Endothelial cell of umbilical vein (primary cell): ENCODE results near the gene FAM98C. TPM values are rescaled to one million over a fixed set of nuclear protein-coding genes. Genes with fewer than 3 reads are reported as not detected.

Source experiments
- BruUV-seq: library from RNA; stranded (reverse); fragments of 400-500 nt; replicated peaks from 2 replicates; lab custom pipeline; 2021; lab: Mats Ljungman, UMichigan
- CTCF ChIA-PET: fragments of 300-600, 350-600 bp; sonication (Branson Sonifier 250); formaldehyde crosslinking; loops from one replicate; lab custom pipeline; 2021; ENCODE audit warnings: antibody characterized with exemption, inconsistent platforms; lab: Charles Lee
- POLR2A ChIA-PET: fragments of 300-600, 350-600 bp; sonication (Branson Sonifier 250); formaldehyde crosslinking; loops from one replicate; lab custom pipeline; 2021; ENCODE audit warnings: antibody characterized with exemption, inconsistent platforms; lab: Charles Lee
- DNase-seq: peaks from one replicate; pipeline ENCODE4 v3.0.0-alpha.2; 2011; ENCODE audit warnings: low read depth, low spot score
- FAIRE-seq: peaks from 2 replicates; lab custom pipeline; 2011; peaks lifted over from hg19 to GRCh38; lab: Jason Lieb, UNC
- H2AFZ ChIP-seq: 2 replicates; pipeline ENCODE4 v1.6.0; 2012; ENCODE audit warnings: low read depth, low read length, control low read depth, inconsistent platforms
- H3K27ac ChIP-seq: 2 replicates; pipeline ENCODE4 v1.5.1; 2011; ENCODE audit warnings: low read depth, mild to moderate bottlenecking, control low read depth, low read length, moderate library complexity; ENCODE audit not compliant: insufficient read depth
- H3K27me3 ChIP-seq, 2 experiments: 2 replicates each; pipeline versions ENCODE4 v1.6.0 to v1.6.1; 2011; ENCODE audit warnings: low read length in 2 of 2, mixed read lengths in 1 of 2; ENCODE audit not compliant: control insufficient read depth in 2 of 2, insufficient read depth in 2 of 2
- H3K36me3 ChIP-seq, 2 experiments: 2 replicates in 1 of 2; 3 replicates in 1 of 2; pipeline ENCODE4 v1.5.1; 2011; ENCODE audit warnings: low read length in 2 of 2, mild to moderate bottlenecking in 1 of 2, moderate library complexity in 1 of 2; ENCODE audit not compliant: control insufficient read depth in 2 of 2, insufficient read depth in 2 of 2; ENCODE audit errors: extremely low read depth in 1 of 2
- H3K4me1 ChIP-seq: 3 replicates; pipeline ENCODE4 v1.5.1; 2011; ENCODE audit warnings: mild to moderate bottlenecking, low read length; ENCODE audit not compliant: control insufficient read depth, insufficient read depth; ENCODE audit errors: extremely low read depth
- H3K4me2 ChIP-seq: 2 replicates; pipeline ENCODE4 v1.6.1; 2011; ENCODE audit warnings: low read length, control low read depth, mixed read lengths; ENCODE audit not compliant: insufficient read depth
- H3K4me3 ChIP-seq, 3 experiments: fragments of 200-600 bp in 1 of 3; sonication (generic), shearing (Covaris generic) in 1 of 3; replicated peaks in 1 of 3; 2 replicates each; pipeline ENCODE4 v1.5.1; 2011 to 2016; ENCODE audit warnings: control low read depth in 3 of 3, low read length in 3 of 3, mild to moderate bottlenecking in 2 of 3, inconsistent platforms in 1 of 3, low read depth in 1 of 3, moderate library complexity in 1 of 3; ENCODE audit not compliant: insufficient read depth in 1 of 3
- H3K79me2 ChIP-seq: 2 replicates; pipeline ENCODE4 v1.6.0; 2012; ENCODE audit warnings: low read length, inconsistent platforms; ENCODE audit not compliant: control insufficient read depth, insufficient read depth
- H3K9ac ChIP-seq: replicated peaks from 2 replicates; pipeline ENCODE3; 2011; ENCODE audit warnings: low read length, control low read depth; ENCODE audit not compliant: insufficient read depth; ENCODE audit errors: extremely low read depth
- H3K9me1 ChIP-seq: replicated peaks from 3 replicates; pipeline ENCODE4 v1.6.0; 2011; ENCODE audit warnings: mild to moderate bottlenecking, low read length; ENCODE audit not compliant: control insufficient read depth, insufficient read depth; ENCODE audit errors: extremely low read depth
- H3K9me3 ChIP-seq: replicated peaks from 2 replicates; pipeline ENCODE4 v1.5.1; 2012; ENCODE audit warnings: low read length, inconsistent platforms; ENCODE audit not compliant: control insufficient read depth, insufficient read depth
- H4K20me1 ChIP-seq: replicated peaks from 2 replicates; pipeline ENCODE3; 2011; ENCODE audit warnings: mild to moderate bottlenecking, low read length; ENCODE audit not compliant: control insufficient read depth, insufficient read depth; ENCODE audit errors: extremely low read depth
- EZH2 ChIP-seq: IDR thresholded peaks from 2 replicates; pipeline ENCODE4 v1.6.1; 2012; ENCODE audit warnings: borderline replicate concordance, low read depth, mild to moderate bottlenecking, moderate library complexity, low read length, inconsistent platforms; ENCODE audit not compliant: severe bottlenecking
- FOS ChIP-seq: IDR thresholded peaks from 2 replicates; pipeline ENCODE4 v1.6.1; 2011; ENCODE audit warnings: mild to moderate bottlenecking, low read length, moderate library complexity, borderline replicate concordance; ENCODE audit not compliant: insufficient read depth
- GATA2 ChIP-seq: IDR thresholded peaks from 2 replicates; pipeline ENCODE4 v1.7.0; 2011; ENCODE audit warnings: low read depth, mild to moderate bottlenecking, moderate library complexity, mixed read lengths, low read length; ENCODE audit not compliant: insufficient read length, insufficient read depth
- JUN ChIP-seq: IDR thresholded peaks from 2 replicates; pipeline ENCODE4 v1.6.1; 2011; ENCODE audit warnings: borderline replicate concordance, low read depth; ENCODE audit not compliant: insufficient read length, insufficient read depth
- MYC ChIP-seq: IDR thresholded peaks from one replicate; pipeline ENCODE4 v1.6.1; 2011; ENCODE audit warnings: mild to moderate bottlenecking, low read depth, low read length
- POLR2A ChIP-seq: IDR thresholded peaks from 2 replicates; pipeline ENCODE4 v1.6.1; 2012; ENCODE audit warnings: low read depth, mild to moderate bottlenecking, control low read depth, low read length
- POLR2AphosphoS5 ChIP-seq: IDR thresholded peaks from 2 replicates; pipeline ENCODE4 v1.6.1; 2012; ENCODE audit warnings: low read depth, mild to moderate bottlenecking, control low read depth, low read length, moderate library complexity; ENCODE audit not compliant: insufficient read depth
- dilution Hi-C: fragments of 300-500 bp; cut with MboI; formaldehyde crosslinking; loops from one replicate; pipeline ENCODE4 v1.15.0; 2019; ENCODE audit warnings: low sequenced_read_pairs; ENCODE audit not compliant: extremely low pct_ligation_motif_present
- intact Hi-C: fragments of 100-400 bp; cut with micrococcal nuclease; formaldehyde crosslinking; loops from one replicate; pipeline ENCODE4 v1.10.0; 2022
- polyA plus RNA-seq, 4 experiments: library from polyadenylated mRNA; depleted of rRNA in 3 of 4; stranded (reverse) in 3 of 4; unstranded in 1 of 4; fragments of >200 nt; gene quantifications; 2 replicates each; pipeline versions ENCODE4 v1.2.1 to v1.2.3, GENCODE V29; 2011 to 2012; ENCODE audit warnings: missing spikeins in 1 of 4
- total RNA-seq: library from RNA; stranded (reverse); gene quantifications from 2 replicates; pipeline ENCODE4 v1.2.3, GENCODE V29; 2021
- TF ChIP-seq, protein P1 (sequence below): IDR thresholded peaks from 2 replicates; pipeline ENCODE4 v1.6.1; 2011; ENCODE audit not compliant: insufficient read depth, insufficient read length
- TF ChIP-seq, protein P2 (sequence below), 2 donors: IDR thresholded peaks; 1 replicate in 1 of 2; 2 replicates in 1 of 2; pipeline ENCODE4 v1.5.1; 2011; ENCODE audit warnings: low read length in 2 of 2, mild to moderate bottlenecking in 2 of 2, moderate library complexity in 2 of 2, control low read depth in 1 of 2, inconsistent platforms in 1 of 2, low read depth in 1 of 2; ENCODE audit not compliant: insufficient read depth in 1 of 2; ENCODE audit errors: extremely low read depth in 1 of 2

The FAM98C gene
- total and polyA plus RNA-seq, 2 donors (not counting 3 experiments of a cell fraction or from before 2014, with no cell fraction given), result 12.6 to 13.0 TPM

DNA sequence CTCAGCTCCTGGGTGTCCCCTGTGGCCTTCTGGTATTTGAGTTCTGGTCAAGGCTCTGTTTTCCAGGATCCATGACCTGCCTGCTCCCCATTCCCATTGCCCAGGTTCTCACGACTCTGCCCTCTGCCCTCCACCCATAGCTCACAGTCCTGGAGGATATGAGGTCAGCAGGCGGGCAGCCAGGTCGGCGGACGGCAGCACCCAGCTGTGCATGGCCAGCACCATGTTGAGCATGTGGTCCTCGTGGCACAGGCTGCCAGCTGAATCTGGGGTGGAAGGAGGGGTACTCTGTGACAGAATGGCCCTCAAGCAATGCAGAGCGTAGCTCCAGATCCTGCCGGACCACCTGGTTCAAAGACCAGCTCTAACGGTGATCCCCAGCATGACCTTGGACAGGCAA lies 18.0 kb downstream of the FAM98C start:
- H3K27ac ChIP-seq, result no peak overlapping the region
- ChIA-PET CTCF (interaction anchor here (0.6 to 1.9 kb wide), 2 partner anchors 18 to 585 kb away, joined by 3 to 5 read pairs; partner anchors contain the start of gene FAM98C), POLR2A (no interaction called here)
- H3K79me2 ChIP-seq, result no peaks in the 10 kb centered on the region
- TF ChIP-seq, protein P1, sequence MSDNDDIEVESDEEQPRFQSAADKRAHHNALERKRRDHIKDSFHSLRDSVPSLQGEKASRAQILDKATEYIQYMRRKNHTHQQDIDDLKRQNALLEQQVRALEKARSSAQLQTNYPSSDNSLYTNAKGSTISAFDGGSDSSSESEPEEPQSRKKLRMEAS, result no peak
- TF ChIP-seq, protein P2, sequence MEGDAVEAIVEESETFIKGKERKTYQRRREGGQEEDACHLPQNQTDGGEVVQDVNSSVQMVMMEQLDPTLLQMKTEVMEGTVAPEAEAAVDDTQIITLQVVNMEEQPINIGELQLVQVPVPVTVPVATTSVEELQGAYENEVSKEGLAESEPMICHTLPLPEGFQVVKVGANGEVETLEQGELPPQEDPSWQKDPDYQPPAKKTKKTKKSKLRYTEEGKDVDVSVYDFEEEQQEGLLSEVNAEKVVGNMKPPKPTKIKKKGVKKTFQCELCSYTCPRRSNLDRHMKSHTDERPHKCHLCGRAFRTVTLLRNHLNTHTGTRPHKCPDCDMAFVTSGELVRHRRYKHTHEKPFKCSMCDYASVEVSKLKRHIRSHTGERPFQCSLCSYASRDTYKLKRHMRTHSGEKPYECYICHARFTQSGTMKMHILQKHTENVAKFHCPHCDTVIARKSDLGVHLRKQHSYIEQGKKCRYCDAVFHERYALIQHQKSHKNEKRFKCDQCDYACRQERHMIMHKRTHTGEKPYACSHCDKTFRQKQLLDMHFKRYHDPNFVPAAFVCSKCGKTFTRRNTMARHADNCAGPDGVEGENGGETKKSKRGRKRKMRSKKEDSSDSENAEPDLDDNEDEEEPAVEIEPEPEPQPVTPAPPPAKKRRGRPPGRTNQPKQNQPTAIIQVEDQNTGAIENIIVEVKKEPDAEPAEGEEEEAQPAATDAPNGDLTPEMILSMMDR (IDR thresholded peaks at IDR 0.05; ENCODE audit: extremely low read depth in 1 of 2, insufficient read depth in 1 of 2, low read depth in 1 of 2, low read length in 2 of 2), result no peak
- TF ChIP-seq EZH2, result no peak
- TF ChIP-seq FOS, result no peak
- no peak for TF ChIP-seq JUN
- TF ChIP-seq GATA2, result no peak
- no peak for TF ChIP-seq MYC
- TF ChIP-seq POLR2A, result no peak
- TF ChIP-seq POLR2AphosphoS5, result no peak
- intact Hi-C loops, result no loop called here
- DNase-seq (no peak), FAIRE-seq (no peak)
- H3K9me3 ChIP-seq, result no peaks in the 10 kb centered on the region
- no TSS peak for BruUV-seq
- H3K27me3 ChIP-seq, result no peaks in the 10 kb centered on the region
- H3K9ac ChIP-seq, result no peak overlapping the region
- dilution Hi-C loops, result no loop called here
- H2AFZ ChIP-seq, result no peak overlapping the region
- H3K36me3 ChIP-seq, result no peaks in the 10 kb centered on the region
- H3K4me1 ChIP-seq, result no peaks in the 10 kb centered on the region
- no peak overlapping the region for H3K4me3 ChIP-seq
- H4K20me1 ChIP-seq, result no peaks in the 10 kb centered on the region
- no peak overlapping the region for H3K4me2 ChIP-seq
- no peaks in the 10 kb centered on the region for H3K9me1 ChIP-seq
